Measurements from ENCODE around the gene CLCNKA. TPM values are rescaled to one million over a fixed set of nuclear protein-coding genes. Genes with fewer than 3 reads are reported as not detected.

Gene CLCNKA
- total RNA-seq, 2 experiments from 2014 or later = not detected

GRCh38 chr1:16014509-16015482 is 7.0 kb upstream of the CLCNKA start:
- Histone ChIP-seq H3K27ac (ENCODE audit: low read depth, low read length, poor library complexity, severe bottlenecking) (no peak overlapping the region), H3K4me1 (ENCODE audit: insufficient read depth, low read length, poor library complexity, severe bottlenecking) (peaks cover 21% of the 10 kb centered on the region), H3K36me3 (ENCODE audit: insufficient read depth, low read length) (no peaks in the 10 kb centered on the region), H2AFZ (ENCODE audit: low read length) (no peak overlapping the region), H4K20me1 (ENCODE audit: insufficient read depth, low read length) (no peaks in the 10 kb centered on the region), H3K4me3 (ENCODE audit: low read depth, low read length, poor library complexity, severe bottlenecking) (no peak overlapping the region), H3K9me2 (ENCODE audit: insufficient read depth, low read length) (no peaks in the 10 kb centered on the region), H3K9me3 (ENCODE audit: low read length) (no peaks in the 10 kb centered on the region), H3K79me2 (ENCODE audit: insufficient read depth, low read depth, low read length) (no peaks in the 10 kb centered on the region), H3K4me2 (ENCODE audit: low read length) (no peak overlapping the region; the same call in 1 of the 2 replicates)
- POLR2A ChIA-PET = interaction anchor here (0.5 to 0.6 kb wide), 2 partner anchors 28 to 1148 kb away, joined by 3 read pairs; no protein-coding TSS in a partner anchor
- CTCF ChIA-PET (ENCODE audit: unreplicated experiment) = no interaction called here
- BruUV-seq (replicated peaks) = no TSS peak
- intact Hi-C loops (cut with micrococcal nuclease; ENCODE audit: unreplicated experiment) = no loop called here
- DNase-seq (ENCODE audit: low spot score) = no peak
- TF ChIP-seq EZH2phosphoT487 (IDR thresholded peaks at IDR 0.05; ENCODE audit: borderline replicate concordance, low read depth, low read length) = no peak
- no peak for TF ChIP-seq CTCF (conservative IDR thresholded peaks at IDR 0.05; ENCODE audit: low read length)

- ChIA-PET CTCF (ENCODE audit: unreplicated experiment) (no interaction called here), POLR2A (interaction anchor here (0.5 kb wide), 1 partner anchor 1148 kb away, joined by 3 read pairs; no protein-coding TSS in a partner anchor)
- no peak for DNase-seq (ENCODE audit: low spot score)
- no peaks in the 10 kb centered on the region for H3K36me3 ChIP-seq (ENCODE audit: insufficient read depth, low read length)
- no peaks in the 10 kb centered on the region for H3K79me2 ChIP-seq (ENCODE audit: insufficient read depth, low read depth, low read length)
- no peak overlapping the region for H3K4me2 ChIP-seq (ENCODE audit: low read length)
- H3K4me3 ChIP-seq (ENCODE audit: low read depth, low read length, poor library complexity, severe bottlenecking) = no peak overlapping the region
- H3K4me1 ChIP-seq (ENCODE audit: insufficient read depth, low read length, poor library complexity, severe bottlenecking) = peaks cover 21% of the 10 kb centered on the region
- no peak overlapping the region for H3K27ac ChIP-seq (ENCODE audit: low read depth, low read length, poor library complexity, severe bottlenecking)
- H4K20me1 ChIP-seq (ENCODE audit: insufficient read depth, low read length) = no peaks in the 10 kb centered on the region
- intact Hi-C loops (cut with micrococcal nuclease; ENCODE audit: unreplicated experiment) = no loop called here
- no peaks in the 10 kb centered on the region for H3K9me3 ChIP-seq (ENCODE audit: low read length)
- H3K9me2 ChIP-seq (ENCODE audit: insufficient read depth, low read length) = no peaks in the 10 kb centered on the region
- no peak overlapping the region for H2AFZ ChIP-seq (ENCODE audit: low read length)
- TF ChIP-seq CTCF (conservative IDR thresholded peaks at IDR 0.05; ENCODE audit: low read length) = no peak
- TF ChIP-seq EZH2phosphoT487 (IDR thresholded peaks at IDR 0.05; ENCODE audit: borderline replicate concordance, low read depth, low read length) = no peak
- no TSS peak for BruUV-seq (replicated peaks)
These were observed 6.3 kb upstream of the CLCNKA start for GRCh38 chr1:16015491-16015890.
